KOPT-K1 (cell line): ENCODE measurements around the gene SCGB1C1.

Experiments used
- H3K27ac ChIP-seq: fragments of 200-600 bp; sonication (generic); 2 replicates; pipeline ENCODE4 v1.5.1; 2016; ENCODE audit warnings: antibody characterized with exemption, mild to moderate bottlenecking, low read depth, low read length; ENCODE audit not compliant: poor library complexity, severe bottlenecking
- H3K36me3 ChIP-seq: fragments of 200-600 bp; sonication (generic); 2 replicates; pipeline ENCODE4 v1.5.1; 2017; ENCODE audit warnings: antibody characterized with exemption, mild to moderate bottlenecking, low read length, moderate library complexity; ENCODE audit not compliant: insufficient read depth
- H3K9me3 ChIP-seq: fragments of 200-600 bp; sonication (generic); 2 replicates; pipeline ENCODE4 v1.5.1; 2017; ENCODE audit warnings: antibody characterized with exemption, low read length, mild to moderate bottlenecking; ENCODE audit not compliant: insufficient read depth, poor library complexity, severe bottlenecking

The SCGB1C1 gene

GRCh38 chr11:201966-202365 lies 9.1 kb downstream of the SCGB1C1 start:
- no peak overlapping the region for H3K27ac ChIP-seq
- H3K9me3 ChIP-seq: no peaks in the 10 kb centered on the region
- peaks cover 30% of the 10 kb centered on the region for H3K36me3 ChIP-seq

GRCh38 chr11:202490-202889 lies 9.6 kb downstream of the SCGB1C1 start:
- Histone ChIP-seq H3K9me3 (no peaks in the 10 kb centered on the region), H3K36me3 (peaks cover 30% of the 10 kb centered on the region), H3K27ac (no peak overlapping the region)

- peaks cover 30% of the 10 kb centered on the region for H3K36me3 ChIP-seq
- H3K9me3 ChIP-seq: no peaks in the 10 kb centered on the region
- H3K27ac ChIP-seq: no peak overlapping the region
These were observed 10.4 kb downstream of the SCGB1C1 start for GRCh38 chr11:203056-203944.

- no peaks in the 10 kb centered on the region for H3K9me3 ChIP-seq
- H3K27ac ChIP-seq: no peak overlapping the region
- H3K36me3 ChIP-seq: peaks cover 30% of the 10 kb centered on the region
These were observed 11.2 kb downstream of the SCGB1C1 start for GRCh38 chr11:203945-204586.

GRCh38 chr11:204587-205109 lies 11.8 kb downstream of the SCGB1C1 start:
- no peak overlapping the region for H3K27ac ChIP-seq
- H3K9me3 ChIP-seq: no peaks in the 10 kb centered on the region
- peaks cover 33% of the 10 kb centered on the region for H3K36me3 ChIP-seq

GRCh38 chr11:205221-206001 lies 12.5 kb downstream of the SCGB1C1 start:
- Histone ChIP-seq H3K9me3 (no peaks in the 10 kb centered on the region), H3K36me3 (peaks cover 41% of the 10 kb centered on the region), H3K27ac (no peak overlapping the region)

- Histone ChIP-seq H3K36me3 (peaks cover 47% of the 10 kb centered on the region), H3K27ac (peak overlapping the region; percentile 97), H3K9me3 (no peaks in the 10 kb centered on the region)
These were observed 13.1 kb downstream of the SCGB1C1 start for GRCh38 chr11:206002-206384.

GRCh38 chr11:206526-207207 lies 13.8 kb downstream of the SCGB1C1 start:
- Histone ChIP-seq H3K36me3 (peaks cover 53% of the 10 kb centered on the region), H3K27ac (peak overlapping the region; percentile 97), H3K9me3 (no peaks in the 10 kb centered on the region)

- peak within 1 kb of the TSS; percentile 97 for H3K27ac ChIP-seq
- no peaks in the 10 kb centered on the region for H3K9me3 ChIP-seq
- peaks cover 60% of the 10 kb centered on the region for H3K36me3 ChIP-seq
These were observed 14.5 kb downstream of the SCGB1C1 start, which contains the start of the genes BET1L and RIC8A for GRCh38 chr11:207208-207862. TSS of gene BET1L (minus strand) at chr11:207399. CDS start at chr11:207321, 78 bp downstream. TSS of gene RIC8A (plus strand) at chr11:207708. CDS start at chr11:208855, 1,147 bp downstream.

GRCh38 chr11:207863-208180 lies 14.9 kb downstream of the SCGB1C1 start:
- Histone ChIP-seq H3K36me3 (peaks cover 64% of the 10 kb centered on the region), H3K27ac (peak overlapping the region; percentile 97), H3K9me3 (no peaks in the 10 kb centered on the region)

- peak overlapping the region; percentile 97 for H3K27ac ChIP-seq
- H3K9me3 ChIP-seq: no peaks in the 10 kb centered on the region
- H3K36me3 ChIP-seq: peaks cover 64% of the 10 kb centered on the region
These were observed 15.5 kb downstream of the SCGB1C1 start for GRCh38 chr11:208181-208916.

- Histone ChIP-seq H3K27ac (peak overlapping the region; percentile 97), H3K9me3 (no peaks in the 10 kb centered on the region), H3K36me3 (peaks cover 64% of the 10 kb centered on the region)
These were observed 16.0 kb downstream of the SCGB1C1 start for GRCh38 chr11:208917-209260.

GRCh38 chr11:209275-210121 lies 16.6 kb downstream of the SCGB1C1 start:
- no peaks in the 10 kb centered on the region for H3K9me3 ChIP-seq
- peak overlapping the region; percentile 97 for H3K27ac ChIP-seq
- H3K36me3 ChIP-seq: peaks cover 64% of the 10 kb centered on the region
